Omental fat pad (tissue), 4 donors: ENCODE results near the gene FKBP7. TPM values are rescaled to one million over a fixed set of nuclear protein-coding genes. Genes with fewer than 3 reads are reported as not detected.

Source experiments
- ATAC-seq: fragments of 150-250 bp; one replicate; pipeline ENCODE4 v1.9.1; 2016; ENCODE audit warnings: mild to moderate bottlenecking, moderate library complexity; ENCODE audit not compliant: low FRiP score
- DNase-seq: peaks from one replicate; pipeline ENCODE4 v3.0.0-alpha.2; 2019; ENCODE audit warnings: low spot score
- total RNA-seq, 4 donors: library from RNA; depleted of rRNA; stranded (reverse); fragments of >200 nt; gene quantifications; one replicate each; pipeline ENCODE4 v1.1.0, GENCODE V29; 2016
- TF ChIP-seq, protein P1 (sequence below), 3 donors: fragments of 450-650 bp; IDR thresholded peaks; one replicate each; pipeline ENCODE4 v1.5.1; 2016 to 2017; ENCODE audit warnings: antibody characterized with exemption in 3 of 3, mild to moderate bottlenecking in 3 of 3, moderate library complexity in 2 of 3

Gene FKBP7
- total RNA-seq, 4 donors from 2014 or later, result 6.8 to 17.5 (median 15.3) TPM

DNA sequence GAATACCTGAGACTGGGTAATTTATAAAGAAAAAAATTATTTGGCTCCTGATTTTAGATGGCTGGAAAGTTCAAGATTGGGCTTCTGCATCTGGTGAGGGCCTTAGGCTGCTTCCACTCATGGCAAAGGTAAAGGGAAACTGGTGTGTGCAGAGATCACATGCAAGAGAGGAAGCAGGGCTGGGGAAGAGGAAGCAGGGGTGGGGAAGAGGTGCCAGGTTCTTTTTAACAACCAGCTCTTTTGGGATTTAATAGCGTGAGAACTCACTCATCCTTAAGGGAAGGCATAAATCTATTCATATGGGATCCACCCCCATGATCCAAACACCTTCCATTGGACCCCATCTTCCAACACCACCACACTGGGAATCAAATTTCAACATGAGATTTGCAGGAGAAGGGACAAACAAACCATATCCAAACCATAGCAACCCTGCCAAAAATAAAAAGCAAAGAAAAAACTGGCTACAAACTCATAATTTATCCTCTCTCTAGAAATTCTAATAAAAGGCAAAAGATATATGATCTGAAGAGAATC is 57.9 kb downstream of the FKBP7 start:
- DNase-seq, result no peak
- ATAC-seq, result no peak
- TF ChIP-seq, protein P1, sequence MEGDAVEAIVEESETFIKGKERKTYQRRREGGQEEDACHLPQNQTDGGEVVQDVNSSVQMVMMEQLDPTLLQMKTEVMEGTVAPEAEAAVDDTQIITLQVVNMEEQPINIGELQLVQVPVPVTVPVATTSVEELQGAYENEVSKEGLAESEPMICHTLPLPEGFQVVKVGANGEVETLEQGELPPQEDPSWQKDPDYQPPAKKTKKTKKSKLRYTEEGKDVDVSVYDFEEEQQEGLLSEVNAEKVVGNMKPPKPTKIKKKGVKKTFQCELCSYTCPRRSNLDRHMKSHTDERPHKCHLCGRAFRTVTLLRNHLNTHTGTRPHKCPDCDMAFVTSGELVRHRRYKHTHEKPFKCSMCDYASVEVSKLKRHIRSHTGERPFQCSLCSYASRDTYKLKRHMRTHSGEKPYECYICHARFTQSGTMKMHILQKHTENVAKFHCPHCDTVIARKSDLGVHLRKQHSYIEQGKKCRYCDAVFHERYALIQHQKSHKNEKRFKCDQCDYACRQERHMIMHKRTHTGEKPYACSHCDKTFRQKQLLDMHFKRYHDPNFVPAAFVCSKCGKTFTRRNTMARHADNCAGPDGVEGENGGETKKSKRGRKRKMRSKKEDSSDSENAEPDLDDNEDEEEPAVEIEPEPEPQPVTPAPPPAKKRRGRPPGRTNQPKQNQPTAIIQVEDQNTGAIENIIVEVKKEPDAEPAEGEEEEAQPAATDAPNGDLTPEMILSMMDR (IDR thresholded peaks at IDR 0.05), result no peak

DNA sequence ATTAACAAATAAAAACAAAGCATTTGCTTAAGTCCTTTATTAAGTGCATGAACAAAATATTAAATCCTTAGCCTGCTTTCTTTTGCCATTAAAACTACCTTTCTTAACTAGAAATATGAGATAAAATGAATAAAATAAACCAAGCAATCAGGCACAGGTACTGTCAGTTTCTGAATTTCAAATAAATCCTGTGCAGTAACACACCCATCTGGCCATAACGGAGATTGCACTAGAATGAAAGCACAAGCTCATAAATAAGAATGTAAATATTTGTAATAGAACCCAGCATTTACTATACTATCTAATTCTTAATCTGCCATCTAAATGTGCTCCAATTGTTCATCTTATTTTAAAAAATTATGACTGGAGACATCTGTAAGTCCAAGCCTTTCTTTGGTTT is 59.3 kb downstream of the FKBP7 start:
- no peak for ATAC-seq
- TF ChIP-seq, protein P1 (IDR thresholded peaks at IDR 0.05), result no peak
- no peak for DNase-seq

DNA sequence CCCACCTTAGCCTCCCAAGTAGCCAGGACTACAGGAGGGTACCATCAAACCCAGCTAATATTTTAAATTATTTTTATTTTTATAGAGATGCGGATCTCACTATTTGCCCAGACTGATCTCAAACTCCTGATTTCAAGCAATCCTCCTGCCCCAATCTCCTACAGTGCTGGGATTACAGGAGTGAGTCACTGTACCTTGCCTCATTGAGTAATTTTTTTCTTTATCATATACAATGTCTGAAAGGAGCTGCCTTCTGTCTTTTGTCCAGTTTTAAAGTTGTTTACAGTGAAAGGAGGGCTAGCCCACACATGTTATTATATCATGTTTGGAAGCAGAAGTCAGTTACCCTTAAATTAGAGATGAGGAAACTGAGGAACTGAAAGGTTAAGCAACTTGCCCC is 60.0 kb downstream of the FKBP7 start:
- DNase-seq, result no peak
- no peak for ATAC-seq
- TF ChIP-seq, protein P1 (IDR thresholded peaks at IDR 0.05), result no peak

DNA sequence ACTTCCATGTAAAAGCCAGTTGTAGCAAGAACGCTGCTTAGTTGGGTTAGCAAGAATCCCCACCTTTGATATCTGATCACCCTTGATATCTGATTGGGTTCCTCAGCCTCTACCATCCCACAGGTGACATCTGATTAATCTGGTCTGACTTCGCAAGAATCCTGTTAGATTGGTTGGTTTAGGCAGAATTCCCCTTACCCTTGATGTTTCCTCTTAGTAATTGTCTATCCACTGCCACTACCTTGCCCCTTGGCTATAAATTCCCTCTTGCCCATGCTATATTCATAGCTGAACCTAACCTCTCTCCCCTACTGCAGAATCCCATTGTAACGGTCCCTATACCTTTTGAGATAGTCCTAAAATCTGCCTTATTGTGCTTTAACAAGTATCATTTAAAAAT is 60.5 kb downstream of the FKBP7 start:
- no peak for DNase-seq
- no peak for ATAC-seq
- TF ChIP-seq, protein P1 (IDR thresholded peaks at IDR 0.05), result no peak

DNA sequence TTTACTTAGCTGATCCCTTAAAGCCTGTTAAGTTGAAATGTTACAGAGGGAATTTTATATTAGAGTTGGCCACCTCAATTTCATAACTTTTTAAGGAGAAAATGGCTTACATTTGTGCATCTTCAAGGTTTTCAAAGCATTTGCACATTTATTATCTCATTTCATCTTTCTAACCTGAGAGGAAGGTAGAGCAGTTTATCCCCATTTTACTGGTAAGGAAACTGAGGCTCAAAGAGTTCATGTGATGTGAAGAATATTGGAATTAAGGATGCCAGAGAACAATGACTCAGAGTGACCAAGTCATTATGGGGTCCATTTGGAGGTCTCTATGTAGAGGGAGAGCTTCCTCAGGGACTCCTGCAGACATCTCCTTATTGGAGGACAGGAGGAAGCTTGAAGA is 62.4 kb downstream of the FKBP7 start:
- ATAC-seq (no peak), DNase-seq (no peak)
- TF ChIP-seq, protein P1 (IDR thresholded peaks at IDR 0.05), result no peak

DNA sequence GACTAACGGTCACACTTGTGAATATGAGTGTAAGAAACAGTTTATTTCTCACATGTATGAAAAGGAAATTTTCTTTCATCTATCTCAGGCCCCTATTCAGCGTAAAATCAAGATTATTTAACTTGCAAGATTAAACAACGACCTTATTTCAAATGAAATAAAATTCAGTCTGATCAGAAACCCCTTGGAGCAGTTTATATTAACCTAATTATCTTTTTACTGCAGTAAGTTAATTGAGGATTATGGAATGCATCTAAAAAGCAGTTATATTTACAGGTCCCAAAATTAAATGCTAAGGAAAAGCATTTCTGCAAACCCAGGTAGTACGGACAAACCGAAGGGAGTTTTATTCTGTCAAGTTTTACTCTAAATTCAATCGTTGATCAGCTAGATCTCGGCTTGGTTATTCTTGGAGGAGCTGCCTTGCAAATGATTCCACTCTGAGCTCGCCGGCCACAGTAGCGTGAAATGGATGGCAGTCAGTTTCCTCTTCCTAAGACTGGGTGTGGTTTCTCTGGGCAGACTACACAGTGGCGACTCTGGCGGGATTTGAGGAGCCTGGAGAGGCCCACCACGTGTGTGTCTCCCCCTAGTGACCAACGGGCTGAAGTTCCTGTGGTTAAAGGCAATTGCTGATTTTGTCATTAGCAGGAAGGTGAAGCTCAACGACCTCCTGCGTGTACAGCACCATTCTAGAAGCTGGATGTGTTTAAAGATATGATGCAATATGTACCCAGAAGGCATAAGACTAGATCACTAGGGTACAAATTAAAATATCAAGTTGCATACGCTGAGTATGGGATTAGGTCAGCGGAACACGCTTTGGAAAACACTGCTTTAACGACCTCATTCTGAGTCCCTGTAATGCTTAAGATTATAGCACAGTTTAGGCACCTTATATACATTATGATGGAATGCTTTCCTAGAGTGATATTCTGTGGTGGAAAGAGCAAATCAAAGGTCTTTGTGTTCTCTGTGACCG is 63.8 kb downstream of the FKBP7 start:
- ATAC-seq, result peak; percentile 98
- peak; percentile 59 for DNase-seq
- TF ChIP-seq, protein P1 (IDR thresholded peaks at IDR 0.05), result peak in 1 of 3 donors; percentile 83

Other genes with a start within 250 kb of the FKBP7 start
- 10 to 100 TPM; 50.7 to 67.4 (median 60.4) TPM for gene PRKRA, start 27.4 kb downstream of the FKBP7 start, total RNA-seq
- gene PJVK, start 27.2 kb downstream of the FKBP7 start, total RNA-seq, result 1 to 10 TPM; 2.2 to 2.8 (median 2.5) TPM
- 10 to 100 TPM in 3 of 4 donors, 1 to 10 TPM in 1; 9.4 to 13.2 (median 11.2) TPM for gene PLEKHA3, start 1.9 kb upstream of the FKBP7 start, total RNA-seq